ENCODE results near the gene TARS1.
"Not testable (repeated sequence)": the region's sequence is repeated elsewhere in the genome, so short reads cannot be mapped to it uniquely, and the experiment has no call there.

The TARS1 gene

GRCh38 chr5:33509036-33509435, 68.3 kb downstream of the TARS1 start:
- CTCF ChIA-PET: no interaction called here
- H3K27ac ChIP-seq (ENCODE audit: extremely low read depth, low read depth, low read length): no peak overlapping the region
- H3K4me3 ChIP-seq (ENCODE audit: low read depth, low read length): no peak overlapping the region
- POLR2A ChIA-PET: no interaction called here
- H3K9me3 ChIP-seq (ENCODE audit: control insufficient read depth, insufficient read depth, low read depth, low read length): no peaks in the 10 kb centered on the region
- H3K36me3 ChIP-seq (ENCODE audit: control insufficient read depth in 2 of 2, insufficient read depth in 1 of 2, low read length in 2 of 2): no peaks in the 10 kb centered on the region
- TF ChIP-seq OVOL3 (tag by site-specific recombination; IDR thresholded peaks at IDR 0.05) (no peak), YY2 (tag by site-specific recombination; IDR thresholded peaks at IDR 0.05) (no peak), ZNF658 (tag by site-specific recombination; IDR thresholded peaks at IDR 0.05) (no peak), MZF1 (tag by site-specific recombination; IDR thresholded peaks at IDR 0.05; ENCODE audit: borderline replicate concordance) (no peak), KLF9 (tag by site-specific recombination; IDR thresholded peaks at IDR 0.05; ENCODE audit: low read depth) (no peak), ZNF639 (tag by site-specific recombination; IDR thresholded peaks at IDR 0.05) (no peak), ZNF76 (tag by site-specific recombination; IDR thresholded peaks at IDR 0.05; ENCODE audit: borderline replicate concordance, low read depth) (no peak), ZNF426 (tag by site-specific recombination; IDR thresholded peaks at IDR 0.05) (no peak), ZNF341 (tag by site-specific recombination; IDR thresholded peaks at IDR 0.05; ENCODE audit: low read depth) (no peak), FEZF1 (tag by site-specific recombination; IDR thresholded peaks at IDR 0.05) (no peak), GLI2 (tag by site-specific recombination; IDR thresholded peaks at IDR 0.05; ENCODE audit: borderline replicate concordance, low read depth) (no peak), ZNF610 (tag by site-specific recombination; IDR thresholded peaks at IDR 0.05; ENCODE audit: borderline replicate concordance) (no peak), ATF2 (tag by site-specific recombination; IDR thresholded peaks at IDR 0.05; ENCODE audit: low read depth) (no peak)
- H3K4me1 ChIP-seq (ENCODE audit: control insufficient read depth, insufficient read depth, low read length): no peaks in the 10 kb centered on the region

- ChIA-PET CTCF (interaction anchor here (0.6 kb wide), 1 partner anchor 9 kb away, joined by 3 read pairs; no protein-coding TSS in a partner anchor), POLR2A (no interaction called here)
- TF ChIP-seq ZIC2 (tag by site-specific recombination; IDR thresholded peaks at IDR 0.05) (no peak), ZNF423 (tag by site-specific recombination; IDR thresholded peaks at IDR 0.05) (no peak), ZNF169 (tag by site-specific recombination; IDR thresholded peaks at IDR 0.05) (no peak), ZNF558 (tag by site-specific recombination; IDR thresholded peaks at IDR 0.05) (no peak), ZNF692 (tag by site-specific recombination; IDR thresholded peaks at IDR 0.05) (no peak), ZNF24 (tag by site-specific recombination; IDR thresholded peaks at IDR 0.05) (no peak), HOXD13 (CRISPR knock-in tag; IDR thresholded peaks at IDR 0.05; ENCODE audit: borderline replicate concordance) (no peak), ZNF362 (tag by site-specific recombination; IDR thresholded peaks at IDR 0.05) (no peak), FEZF1 (tag by site-specific recombination; IDR thresholded peaks at IDR 0.05) (no peak), EGR2 (tag by site-specific recombination; IDR thresholded peaks at IDR 0.05; ENCODE audit: low read depth) (no peak), PRDM6 (tag by site-specific recombination; IDR thresholded peaks at IDR 0.05) (no peak), ZNF23 (tag by site-specific recombination; IDR thresholded peaks at IDR 0.05; ENCODE audit: borderline replicate concordance) (no peak)
- no peak overlapping the region for H3K4me3 ChIP-seq (ENCODE audit: low read depth, low read length)
- H3K27ac ChIP-seq (ENCODE audit: extremely low read depth, low read depth, low read length): no peak overlapping the region
- no peaks in the 10 kb centered on the region for H3K4me1 ChIP-seq (ENCODE audit: control insufficient read depth, insufficient read depth, low read length)
- H3K36me3 ChIP-seq (ENCODE audit: control insufficient read depth in 2 of 2, insufficient read depth in 1 of 2, low read length in 2 of 2): no peaks in the 10 kb centered on the region
- H3K9me3 ChIP-seq (ENCODE audit: control insufficient read depth, insufficient read depth, low read depth, low read length): no peaks in the 10 kb centered on the region
These were observed 72.9 kb downstream of the TARS1 start for GRCh38 chr5:33513462-33514185.

- H3K27ac ChIP-seq (ENCODE audit: extremely low read depth, low read depth, low read length); CTCF ChIA-PET; H3K4me1 ChIP-seq (ENCODE audit: control insufficient read depth, insufficient read depth, low read length); H3K36me3 ChIP-seq (ENCODE audit: control insufficient read depth in 2 of 2, insufficient read depth in 1 of 2, low read length in 2 of 2); POLR2A ChIA-PET; H3K9me3 ChIP-seq (ENCODE audit: control insufficient read depth, insufficient read depth, low read depth, low read length); H3K4me3 ChIP-seq (ENCODE audit: low read depth, low read length): not testable (repeated sequence)
These were observed 74.6 kb downstream of the TARS1 start for GRCh38 chr5:33515366-33515765.
